ENCODE results near the gene TRPM3. TPM values are rescaled to one million over a fixed set of nuclear protein-coding genes. Genes with fewer than 3 reads are reported as not detected.

TRPM3 gene
- total RNA-seq, 2 experiments from 2014 or later = not detected

DNA sequence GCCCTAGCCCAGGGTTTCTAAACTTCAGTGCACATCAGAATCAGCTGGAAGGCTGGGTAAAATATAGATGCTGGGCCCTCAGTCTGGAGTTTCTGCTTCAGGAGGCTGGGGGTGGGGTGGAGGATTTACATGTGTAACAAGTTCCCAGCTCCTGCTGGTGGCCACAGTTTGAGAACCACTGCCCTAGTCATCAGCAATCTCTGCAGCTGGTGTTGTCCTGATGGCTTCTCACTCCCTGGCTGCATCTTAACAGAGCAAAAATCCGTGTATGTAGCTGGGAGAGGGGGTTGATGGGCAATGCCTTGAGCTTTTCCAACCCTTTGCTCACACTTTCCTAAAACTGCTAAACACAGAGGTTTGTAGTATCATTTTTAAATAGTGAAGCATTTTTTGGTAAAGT lies 520.9 kb downstream of the TRPM3 start:
- POLR2A ChIA-PET = no interaction called here

GRCh38 chr9:70597886-70598285 lies 523.5 kb downstream of the TRPM3 start:
- CTCF ChIA-PET = no interaction called here
- POLR2A ChIA-PET = no interaction called here

More for the DNA sequence above, 520.9 kb downstream of the TRPM3 start:
- CTCF ChIA-PET = no interaction called here

DNA sequence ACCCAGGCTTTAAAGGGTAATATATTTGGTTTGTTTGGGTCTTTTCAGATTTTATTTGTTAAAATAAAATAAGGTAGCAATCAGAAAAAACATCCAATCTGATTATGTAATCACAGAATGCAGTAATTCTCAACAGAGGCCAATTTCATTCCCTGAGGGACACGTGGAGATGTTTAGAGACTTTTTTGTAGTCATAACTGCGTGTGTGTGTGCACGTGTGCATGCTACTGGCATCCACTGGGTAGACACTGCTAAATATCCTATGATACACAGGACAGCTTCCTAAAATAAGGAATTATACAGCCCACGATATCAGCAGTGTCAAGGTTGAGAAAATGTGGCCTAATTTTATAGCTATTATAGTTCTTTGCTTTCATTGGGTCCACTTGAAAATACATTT lies 526.2 kb downstream of the TRPM3 start:
- CTCF ChIA-PET = no interaction called here
- POLR2A ChIA-PET = no interaction called here

- ChIA-PET POLR2A (no interaction called here), CTCF (no interaction called here)
Observed at GRCh38 chr9:70594386-70594944, 527.0 kb downstream of the TRPM3 start.

DNA sequence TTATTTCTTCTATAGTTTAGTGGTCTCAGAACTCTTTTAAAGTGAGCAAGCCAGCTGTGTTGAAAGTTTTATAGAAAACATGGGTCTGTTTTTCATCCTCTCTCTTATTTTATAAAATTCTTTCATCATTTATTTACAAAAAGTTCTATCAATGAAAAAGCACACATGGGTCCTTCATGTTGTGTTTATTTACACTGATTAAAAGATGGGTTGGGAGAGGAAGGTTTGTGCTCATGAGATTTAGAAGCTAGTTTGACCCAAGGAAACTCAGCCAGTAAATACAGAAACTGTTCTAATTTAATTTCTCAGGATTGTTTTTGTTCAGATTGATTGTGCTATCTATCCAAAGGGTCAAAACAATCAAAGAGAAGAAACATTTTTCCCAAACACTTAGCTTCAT lies 528.2 kb downstream of the TRPM3 start:
- ChIA-PET POLR2A (no interaction called here), CTCF (no interaction called here)

DNA sequence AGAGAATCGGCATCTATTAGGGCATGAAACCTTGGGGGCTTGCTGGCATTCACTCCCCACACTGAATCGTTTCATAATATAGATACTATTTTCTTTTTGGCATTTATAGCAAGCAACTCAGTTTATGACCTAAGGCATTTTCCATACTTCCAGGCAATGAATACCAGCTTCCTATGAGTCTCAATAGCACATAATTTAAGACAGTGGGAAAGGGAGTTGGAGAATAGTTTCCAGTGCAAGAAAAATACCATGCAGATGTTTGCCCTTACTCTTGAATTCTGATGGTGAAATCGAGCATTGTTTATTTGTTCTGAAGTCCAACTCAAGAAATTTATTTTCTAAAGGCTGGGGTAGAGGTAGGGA lies 531.1 kb downstream of the TRPM3 start:
- CTCF ChIA-PET = no interaction called here

GRCh38 chr9:70589571-70590314 lies 531.7 kb downstream of the TRPM3 start:
- ChIA-PET POLR2A (no interaction called here), CTCF (no interaction called here)

More for the DNA sequence above, 531.1 kb downstream of the TRPM3 start:
- POLR2A ChIA-PET = no interaction called here

DNA sequence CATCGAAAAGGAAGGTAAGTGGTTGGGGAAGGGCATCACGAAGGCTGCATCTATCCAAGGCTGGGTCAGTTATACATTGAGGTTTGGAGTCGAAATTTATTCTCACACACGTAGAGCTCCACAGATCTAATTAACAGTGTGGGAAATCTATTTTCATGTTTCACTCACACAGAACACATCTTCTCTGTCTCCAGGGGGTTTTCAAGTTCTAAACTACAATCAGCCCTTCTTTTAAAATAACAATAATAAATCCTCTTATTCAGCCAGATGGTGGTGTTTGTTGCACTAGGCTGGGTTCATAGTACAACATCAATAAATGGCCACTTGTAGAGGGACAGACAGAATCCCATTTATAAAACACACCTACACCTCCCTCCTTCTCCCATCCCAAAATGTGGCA lies 532.4 kb downstream of the TRPM3 start:
- CTCF ChIA-PET = interaction anchor here (0.8 kb wide), 1 partner anchor 14 kb away, joined by 3 read pairs; no protein-coding TSS in a partner anchor
- POLR2A ChIA-PET = no interaction called here

DNA sequence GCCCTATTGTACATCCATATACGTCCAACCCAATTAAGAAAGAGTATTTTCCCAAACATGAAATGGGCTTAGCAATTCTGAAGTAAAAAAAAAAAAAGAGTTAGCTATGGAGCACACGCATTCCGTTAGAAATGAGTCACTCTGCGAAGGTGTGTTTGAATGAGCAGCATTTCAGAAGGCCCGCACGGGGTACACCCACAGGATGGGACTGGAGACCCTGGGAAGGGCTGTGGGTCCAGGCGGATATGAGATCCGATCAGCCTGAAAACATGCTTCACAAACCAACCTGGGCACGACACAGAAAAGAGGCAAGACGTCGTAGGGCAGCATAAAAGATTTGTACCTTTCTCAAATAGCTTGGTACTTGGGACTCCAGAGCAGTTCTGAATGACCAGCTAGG lies 533.0 kb downstream of the TRPM3 start:
- CTCF ChIA-PET = interaction anchor here (0.8 kb wide), 1 partner anchor 14 kb away, joined by 3 read pairs; no protein-coding TSS in a partner anchor
- POLR2A ChIA-PET = no interaction called here

- POLR2A ChIA-PET = no interaction called here
Observed at GRCh38 chr9:70587201-70587600, 534.2 kb downstream of the TRPM3 start.

GRCh38 chr9:70586476-70586875 lies 534.9 kb downstream of the TRPM3 start:
- POLR2A ChIA-PET = no interaction called here
- CTCF ChIA-PET = interaction anchor here (1.4 kb wide), 1 partner anchor 16 kb away, joined by 3 read pairs; no protein-coding TSS in a partner anchor

More at GRCh38 chr9:70587201-70587600, 534.2 kb downstream of the TRPM3 start:
- CTCF ChIA-PET = interaction anchor here (1.4 kb wide), 1 partner anchor 15 kb away, joined by 3 read pairs; no protein-coding TSS in a partner anchor

DNA sequence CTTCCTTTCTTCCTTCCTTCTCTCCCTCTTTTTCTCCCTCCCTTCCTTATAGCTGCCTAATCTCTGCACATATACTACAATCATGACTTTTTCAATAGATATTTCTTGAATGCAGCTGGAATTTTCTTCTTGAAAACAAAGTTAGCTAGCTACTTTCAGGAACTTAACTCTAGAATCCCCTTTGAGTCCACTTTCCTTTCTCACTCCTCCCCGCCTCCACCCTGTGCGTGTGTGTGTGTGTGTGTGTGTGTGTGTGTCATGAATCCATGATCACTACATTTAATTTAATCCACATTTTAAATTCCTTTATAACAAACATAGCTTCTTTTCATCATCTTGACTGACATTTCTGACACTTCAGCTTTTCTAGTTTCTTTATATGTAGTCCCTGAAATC lies 539.5 kb downstream of the TRPM3 start:
- ChIA-PET POLR2A (no interaction called here), CTCF (no interaction called here)

DNA sequence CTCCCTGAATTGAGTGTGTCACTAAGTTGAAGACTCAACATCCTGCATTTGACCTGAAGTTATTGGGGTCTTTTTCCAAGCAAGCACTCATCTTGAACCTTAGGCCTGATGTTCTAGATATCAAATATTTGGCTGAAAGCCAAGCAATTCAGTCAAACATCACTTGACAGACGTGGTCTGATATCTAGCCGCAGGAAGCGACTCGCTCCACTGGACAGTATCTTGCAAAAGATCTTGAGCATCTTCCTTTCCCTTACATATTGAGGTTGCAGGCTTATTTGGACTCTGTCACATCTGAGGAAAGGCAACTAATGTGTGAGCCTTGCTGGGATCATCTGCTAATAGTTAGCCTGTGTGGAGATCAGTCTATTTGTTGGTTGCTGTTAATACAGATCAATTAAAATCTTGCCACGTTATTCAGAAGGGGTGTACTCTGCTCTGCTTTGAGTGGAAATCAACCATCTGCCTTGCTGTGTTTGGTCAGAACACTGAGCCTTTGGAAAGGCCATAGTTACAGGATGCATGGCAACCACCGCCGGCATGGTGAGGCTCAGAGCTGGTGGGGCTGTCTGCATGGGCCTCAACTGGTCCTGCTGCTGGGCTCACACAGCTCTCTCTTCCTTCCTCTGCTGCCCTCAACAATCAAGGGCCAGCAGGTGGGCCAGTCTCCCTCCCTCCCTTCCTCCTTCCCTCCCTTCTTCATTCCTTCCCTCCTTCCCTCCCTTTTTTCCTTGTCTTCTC lies 540.0 kb downstream of the TRPM3 start:
- CTCF ChIA-PET = no interaction called here
- POLR2A ChIA-PET = no interaction called here

DNA sequence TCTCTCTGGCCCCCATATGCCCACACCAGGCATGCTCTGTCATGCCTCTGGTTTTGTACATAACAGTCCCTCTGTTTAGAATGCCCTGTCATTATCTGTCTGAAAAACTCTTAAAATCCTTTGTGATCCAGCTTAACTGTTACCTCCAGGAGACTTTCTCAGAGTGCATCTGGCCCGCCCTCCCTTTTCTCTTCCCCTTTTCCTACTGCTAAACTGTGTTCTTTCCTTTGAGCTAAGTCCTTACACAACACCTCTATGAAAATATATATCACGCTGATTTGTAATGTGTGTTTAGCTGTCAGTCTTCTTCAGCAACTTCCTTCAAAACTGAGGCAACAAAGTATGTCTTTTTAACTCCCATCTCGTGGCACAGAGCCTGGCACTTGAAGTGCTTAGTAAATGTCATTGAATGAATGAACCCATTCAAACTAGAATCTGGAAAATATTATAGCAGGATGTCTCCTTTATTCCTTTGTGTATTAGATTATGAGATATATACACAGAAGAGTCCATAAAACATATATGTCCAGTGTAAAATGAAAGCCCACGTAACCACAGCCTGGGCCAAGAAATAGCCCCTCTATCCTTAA lies 540.7 kb downstream of the TRPM3 start:
- CTCF ChIA-PET = no interaction called here

GRCh38 chr9:70579686-70580085 lies 541.7 kb downstream of the TRPM3 start:
- ChIA-PET POLR2A (no interaction called here), CTCF (interaction anchor here (0.6 kb wide), 1 partner anchor 213 kb away, joined by 4 read pairs; no protein-coding TSS in a partner anchor)

More for the DNA sequence above, 540.7 kb downstream of the TRPM3 start:
- POLR2A ChIA-PET = no interaction called here

DNA sequence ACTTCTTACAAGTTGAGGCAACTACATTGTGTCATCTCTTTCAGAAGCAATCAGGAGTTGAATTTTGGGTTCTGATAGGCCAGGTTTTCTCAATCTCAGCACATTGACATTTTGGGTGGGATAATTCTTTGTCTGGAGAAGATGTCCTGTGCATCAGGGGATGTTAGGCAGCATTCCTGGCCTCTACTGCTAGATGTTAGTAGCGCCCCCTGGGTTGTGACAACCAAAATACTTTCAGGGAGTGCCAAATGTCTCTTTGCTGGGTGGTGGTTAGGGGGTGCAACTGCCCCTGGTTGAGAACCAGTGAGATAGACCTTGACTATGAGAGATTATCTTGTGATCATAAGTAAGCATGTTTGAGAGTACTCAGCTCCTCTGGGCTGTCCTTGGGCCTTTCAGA lies 542.7 kb downstream of the TRPM3 start:
- ChIA-PET POLR2A (no interaction called here), CTCF (no interaction called here)

- POLR2A ChIA-PET = no interaction called here
Observed at GRCh38 chr9:70577671-70578070, 543.8 kb downstream of the TRPM3 start.

DNA sequence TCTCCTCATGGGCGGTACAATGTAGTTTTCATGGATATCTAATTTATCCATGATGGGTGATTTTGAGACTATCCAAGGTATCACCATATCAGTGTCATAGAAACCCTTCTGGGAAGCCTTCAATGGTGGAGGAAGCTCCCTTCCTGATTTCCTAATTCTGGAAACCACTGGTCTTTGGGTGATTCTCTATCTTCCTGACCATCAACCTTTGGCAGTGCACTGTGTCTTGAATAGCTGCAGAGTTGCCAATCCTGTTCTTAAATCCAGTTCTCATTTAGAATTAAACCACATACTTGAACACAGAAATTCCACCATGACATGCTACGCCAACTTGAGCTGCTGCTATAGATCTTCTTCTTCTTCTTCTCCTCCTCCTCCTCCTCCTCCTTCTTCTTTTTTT lies 545.3 kb downstream of the TRPM3 start:
- CTCF ChIA-PET = no interaction called here
- POLR2A ChIA-PET = no interaction called here

More at GRCh38 chr9:70577671-70578070, 543.8 kb downstream of the TRPM3 start:
- CTCF ChIA-PET = no interaction called here

DNA sequence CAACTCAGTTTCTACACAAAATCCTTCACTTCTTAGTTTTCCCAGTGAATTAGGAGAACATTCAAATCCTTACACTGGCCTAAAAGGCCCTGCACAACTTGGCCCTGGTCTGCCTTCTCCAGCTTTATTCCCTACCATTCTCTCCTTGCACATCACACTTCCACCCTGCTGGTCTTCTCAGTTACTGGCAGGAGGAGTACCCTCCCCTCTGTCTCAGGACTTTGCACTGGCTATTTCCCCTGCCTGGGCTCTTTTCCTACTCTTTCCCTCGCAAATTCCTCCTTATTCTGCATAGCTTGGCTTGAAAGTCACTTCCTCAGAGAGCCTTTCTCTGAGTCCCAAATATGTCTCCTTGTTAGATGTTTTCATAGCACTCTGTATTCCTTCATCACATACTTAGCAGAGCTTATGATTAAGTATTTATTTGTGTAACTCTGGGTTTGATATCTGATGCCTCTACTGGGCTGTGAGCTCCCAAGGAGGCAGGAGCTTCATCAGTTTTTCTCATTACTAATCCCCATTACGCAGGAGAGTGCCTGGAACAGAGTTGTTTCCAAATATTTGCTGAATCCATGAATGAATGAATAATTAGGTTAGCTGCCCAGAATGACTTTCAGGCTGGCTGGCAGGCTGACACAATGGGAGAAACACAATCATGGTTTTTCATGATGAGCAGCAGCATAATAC lies 547.1 kb downstream of the TRPM3 start:
- POLR2A ChIA-PET = no interaction called here
- CTCF ChIA-PET = no interaction called here

DNA sequence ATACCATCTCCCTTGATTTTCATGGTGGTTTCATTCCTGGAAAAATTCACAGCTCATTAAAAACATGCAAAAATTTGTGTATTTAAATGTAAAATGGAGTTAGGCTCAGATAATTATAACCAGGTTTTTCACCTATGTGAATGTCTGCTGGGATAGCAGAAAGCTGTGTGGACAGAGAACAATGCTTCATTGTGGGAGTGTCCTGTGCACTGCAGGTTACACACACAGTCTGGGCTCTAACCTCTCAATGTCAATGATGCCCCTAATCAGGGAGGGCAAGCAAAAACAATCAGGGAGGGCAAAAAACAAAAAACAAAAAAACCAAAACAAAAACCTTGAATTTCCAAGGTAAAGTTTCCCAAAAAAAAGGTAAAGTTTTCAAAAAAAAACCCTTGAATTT lies 548.1 kb downstream of the TRPM3 start:
- CTCF ChIA-PET = no interaction called here
- POLR2A ChIA-PET = no interaction called here

All from activated CD8-positive, alpha-beta memory T cell treated with anti-CD3 and anti-CD28 coated beads for 36 hours (primary cell).